DMS53 (cell line): ENCODE measurements around the gene ADM2.

Source experiments
- DNase-seq: peaks from one replicate; lab custom pipeline; 2025; lab: John Stamatoyannopoulos, UW

ADM2 gene

GRCh38 chr22:50467773-50468440 lies 13.4 kb upstream of the ADM2 start:
- no peak for DNase-seq

GRCh38 chr22:50468626-50469025 lies 12.7 kb upstream of the ADM2 start:
- no peak for DNase-seq

- no peak for DNase-seq
Observed at GRCh38 chr22:50469377-50470305, 11.7 kb upstream of the ADM2 start.

GRCh38 chr22:50470491-50470890 lies 10.9 kb upstream of the ADM2 start:
- DNase-seq, result no peak

- DNase-seq, result no peak
Observed at GRCh38 chr22:50471197-50471847, 10.0 kb upstream of the ADM2 start.

DNA sequence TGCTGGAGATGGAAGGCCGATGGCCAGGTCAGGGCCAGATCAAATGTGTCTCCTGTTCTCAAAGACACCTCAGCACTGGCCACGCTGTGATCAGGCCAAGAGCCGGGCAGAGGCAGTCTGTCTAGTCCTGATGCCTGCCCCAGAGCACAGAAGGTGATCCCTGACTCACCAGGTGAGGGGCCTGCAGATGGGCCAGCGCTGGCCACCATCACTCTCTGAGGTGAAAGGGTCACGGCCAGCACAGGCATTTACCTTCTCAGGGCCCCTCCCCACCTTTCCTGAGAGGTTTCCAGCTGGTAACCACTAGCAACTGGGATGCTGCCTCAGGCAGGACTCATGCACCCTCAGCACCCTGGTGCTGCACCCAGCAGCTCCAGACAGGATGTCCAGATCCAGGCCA lies 9.4 kb upstream of the ADM2 start:
- DNase-seq, result no peak

- DNase-seq, result peak; percentile 28
Observed at GRCh38 chr22:50473088-50473487, 8.3 kb upstream of the ADM2 start.

- peak; percentile 59 for DNase-seq
Observed at GRCh38 chr22:50473855-50474671, 7.3 kb upstream of the ADM2 start.

DNA sequence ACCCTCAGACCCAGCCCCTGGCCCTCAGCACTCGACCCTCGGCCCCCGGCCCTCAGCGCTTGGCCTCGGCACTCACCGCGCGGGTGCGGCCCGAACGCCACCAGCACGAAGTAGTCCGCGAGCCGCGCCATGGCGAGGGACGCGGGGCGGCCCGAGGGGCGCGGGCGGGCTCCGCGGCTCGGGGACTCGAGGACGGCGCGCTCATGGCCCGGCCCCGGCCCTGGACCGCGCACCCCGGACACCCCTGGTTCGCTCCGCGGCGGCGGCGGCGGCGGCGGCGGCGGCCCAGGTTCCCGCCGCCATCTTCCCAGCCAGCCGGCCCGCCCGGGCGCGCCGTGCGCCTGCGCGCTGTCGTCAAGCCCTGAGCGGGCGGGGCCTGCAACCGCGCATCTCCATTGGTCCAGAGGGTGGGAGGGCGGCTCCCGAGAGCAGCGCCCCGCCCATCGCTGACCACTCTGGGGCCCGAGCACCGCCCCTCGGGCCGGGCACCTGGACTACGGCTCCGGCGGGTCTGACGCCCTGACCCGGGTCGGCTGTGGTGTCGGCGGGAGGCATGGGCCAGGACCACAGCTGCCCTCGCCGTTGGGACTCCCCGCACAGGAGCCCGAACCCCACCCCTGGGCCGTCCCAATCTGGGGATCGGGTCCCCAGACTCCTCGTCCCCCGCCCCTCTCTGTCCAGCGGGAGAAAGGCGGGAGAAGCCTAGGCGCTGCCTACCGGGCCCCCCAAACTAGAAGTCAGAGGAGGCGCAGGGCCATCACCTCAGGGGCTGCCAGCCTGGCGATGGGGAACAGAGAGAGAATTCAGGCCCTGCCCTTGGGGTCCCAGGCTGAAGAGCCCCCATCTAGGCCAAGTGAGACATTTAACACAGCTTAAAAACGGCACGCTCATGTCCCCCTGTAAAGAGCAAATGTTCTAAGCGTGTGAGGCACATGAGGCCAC lies 6.4 kb upstream of the ADM2 start, which contains the start of gene SBF1:
Gene SBF1, minus strand, starts transcription at position 326 of the 942 bp plus-strand sequence. Its CDS starts 195 bp downstream, at position 131.
- DNase-seq, result peak; percentile 93

- no peak for DNase-seq
Observed at GRCh38 chr22:50475652-50476002, 5.7 kb upstream of the ADM2 start.

DNA sequence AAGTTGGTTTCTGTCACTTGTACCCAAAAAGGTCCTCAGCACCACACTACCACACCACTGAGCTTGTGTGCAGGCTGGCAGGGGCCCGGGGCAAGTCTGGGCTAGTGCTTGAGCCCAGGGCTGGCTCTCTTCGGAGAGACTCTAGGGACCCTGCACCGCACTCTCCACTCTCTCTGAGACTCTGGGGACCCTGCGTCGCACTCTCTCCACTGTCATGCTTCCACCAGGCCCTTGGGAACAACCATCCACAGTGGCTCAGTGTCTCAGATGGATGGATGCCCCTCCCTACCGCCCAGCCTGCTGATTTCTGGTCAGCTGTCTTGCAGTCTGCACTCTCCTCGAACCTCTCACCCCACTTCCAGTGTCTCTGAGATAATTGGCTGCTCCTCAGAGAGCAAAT lies 4.5 kb upstream of the ADM2 start:
- DNase-seq, result no peak

DNA sequence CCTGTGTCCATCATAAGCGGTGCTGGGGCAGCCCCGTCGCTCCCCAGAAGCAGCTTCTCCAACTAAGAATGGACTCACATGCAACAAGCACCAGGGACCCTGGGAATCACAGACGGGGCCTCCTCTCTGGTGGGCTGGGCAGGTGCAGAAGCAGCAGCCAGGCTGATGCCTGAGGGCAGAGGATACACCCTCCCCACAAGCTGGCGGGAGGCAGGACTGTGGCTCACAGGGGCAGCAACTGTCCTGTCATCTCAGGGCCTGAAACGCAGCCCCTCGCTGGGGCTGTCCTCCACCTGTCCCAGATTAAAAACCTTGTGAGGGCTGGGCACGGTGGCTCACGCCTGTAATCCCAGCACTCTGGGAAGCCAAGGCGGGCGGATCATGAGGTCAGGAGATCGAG lies 3.4 kb upstream of the ADM2 start:
- DNase-seq, result no peak

DNA sequence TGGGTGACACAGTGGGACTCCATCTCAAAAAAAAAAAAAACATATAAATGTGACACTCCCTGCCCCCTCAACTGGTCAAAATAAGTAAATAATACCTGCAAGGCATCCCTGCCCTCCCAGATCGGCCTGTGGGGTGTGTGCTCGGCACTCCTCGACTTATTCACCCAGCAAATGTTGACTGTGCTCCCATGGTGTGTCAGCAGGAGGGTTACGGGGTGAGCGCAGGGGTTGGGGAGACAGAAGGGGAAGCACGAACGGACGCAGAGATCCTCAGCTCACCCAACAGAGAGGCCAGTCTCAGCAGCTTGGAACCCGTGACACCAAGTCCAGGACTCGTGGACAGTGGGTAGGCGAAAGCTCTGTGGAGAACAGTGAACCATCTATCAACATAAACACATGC lies 1.6 kb upstream of the ADM2 start:
- DNase-seq, result no peak

GRCh38 chr22:50481045-50481439 lies 301 bp upstream of the ADM2 start:
- DNase-seq, result no peak

GRCh38 chr22:50482107-50483074 lies 1.0 kb downstream of the ADM2 start:
- DNase-seq, result no peak

GRCh38 chr22:50483106-50483505 lies 1.8 kb downstream of the ADM2 start:
- no peak for DNase-seq

DNA sequence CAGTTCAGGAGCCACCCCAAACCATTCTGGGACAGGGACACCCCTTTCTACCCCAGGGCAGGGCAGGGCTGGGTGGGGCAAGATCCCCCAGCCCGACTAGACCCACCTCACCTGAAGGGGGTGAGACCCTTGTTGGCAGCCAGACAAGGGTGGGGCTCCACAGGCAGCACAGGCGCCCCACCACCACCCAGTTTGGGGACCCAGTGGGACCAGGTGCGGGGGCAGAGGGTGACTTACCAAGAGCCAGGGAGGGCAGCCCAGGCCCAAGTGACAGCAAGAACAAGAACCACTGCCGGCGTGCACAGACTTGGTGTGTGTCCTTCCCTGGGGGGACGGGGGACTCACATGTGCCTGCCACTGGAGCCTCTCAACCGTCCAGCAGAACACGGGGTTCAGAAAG lies 2.2 kb downstream of the ADM2 start:
- no peak for DNase-seq

DNA sequence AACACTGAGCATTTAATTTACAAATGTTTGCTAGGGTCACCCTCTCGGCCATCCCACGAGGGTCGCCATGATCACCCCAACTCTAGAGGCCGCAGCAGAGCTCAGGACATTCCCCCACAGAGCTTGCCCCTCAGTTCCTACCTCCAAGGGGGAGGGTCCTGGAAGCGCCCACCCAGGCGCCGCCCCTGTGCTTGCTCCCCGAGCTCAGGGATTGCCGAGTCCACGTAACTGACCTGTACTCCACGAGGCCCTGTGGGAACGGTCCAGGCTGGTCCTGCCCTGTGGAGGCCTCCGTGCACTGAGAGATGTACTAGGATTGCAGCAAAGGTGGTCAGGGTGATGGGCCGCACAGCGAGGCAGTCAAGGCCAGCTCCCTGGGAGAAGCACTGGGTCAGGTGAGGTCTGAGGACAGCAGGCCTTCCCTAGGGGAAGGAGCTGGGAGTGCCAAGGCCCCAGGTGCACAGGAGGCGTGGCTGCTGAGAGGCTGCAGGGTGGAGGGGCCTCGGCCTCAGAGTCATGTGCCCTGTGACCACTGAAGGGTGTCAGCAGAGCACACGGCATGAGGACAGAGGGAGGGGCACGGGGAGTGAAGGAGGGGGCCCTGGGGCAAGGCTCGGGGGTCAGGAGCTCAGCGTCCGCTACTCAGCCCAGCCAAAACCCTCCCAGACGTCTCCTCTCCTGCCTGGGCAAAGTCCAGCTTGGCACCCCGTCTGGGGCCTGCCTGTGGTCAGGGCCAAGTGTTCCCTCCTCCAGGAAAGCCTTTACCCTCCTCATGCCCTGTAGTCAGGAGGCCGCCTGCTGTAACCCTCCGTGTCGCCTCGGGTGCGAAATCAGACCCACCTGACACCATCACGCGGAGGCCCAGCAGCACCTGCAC lies 2.9 kb downstream of the ADM2 start:
- peak; percentile 35 for DNase-seq
